ENCODE data around the gene TMEM186. TPM values are rescaled to one million over a fixed set of nuclear protein-coding genes. Genes with fewer than 3 reads are reported as not detected.

The TMEM186 gene
- total and polyA plus RNA-seq, 8 donors = 8.8 to 15.6 (median 12.4) TPM

- H3K36me3 ChIP-seq = no peaks in the 10 kb centered on the region
- H3K27me3 ChIP-seq = no peaks in the 10 kb centered on the region
- H3K4me1 ChIP-seq = no peaks in the 10 kb centered on the region
- no peaks in the 10 kb centered on the region for H3K9me3 ChIP-seq
- intact Hi-C loops (cut with DNase I) = no loop called here
- TF ChIP-seq, protein P1, sequence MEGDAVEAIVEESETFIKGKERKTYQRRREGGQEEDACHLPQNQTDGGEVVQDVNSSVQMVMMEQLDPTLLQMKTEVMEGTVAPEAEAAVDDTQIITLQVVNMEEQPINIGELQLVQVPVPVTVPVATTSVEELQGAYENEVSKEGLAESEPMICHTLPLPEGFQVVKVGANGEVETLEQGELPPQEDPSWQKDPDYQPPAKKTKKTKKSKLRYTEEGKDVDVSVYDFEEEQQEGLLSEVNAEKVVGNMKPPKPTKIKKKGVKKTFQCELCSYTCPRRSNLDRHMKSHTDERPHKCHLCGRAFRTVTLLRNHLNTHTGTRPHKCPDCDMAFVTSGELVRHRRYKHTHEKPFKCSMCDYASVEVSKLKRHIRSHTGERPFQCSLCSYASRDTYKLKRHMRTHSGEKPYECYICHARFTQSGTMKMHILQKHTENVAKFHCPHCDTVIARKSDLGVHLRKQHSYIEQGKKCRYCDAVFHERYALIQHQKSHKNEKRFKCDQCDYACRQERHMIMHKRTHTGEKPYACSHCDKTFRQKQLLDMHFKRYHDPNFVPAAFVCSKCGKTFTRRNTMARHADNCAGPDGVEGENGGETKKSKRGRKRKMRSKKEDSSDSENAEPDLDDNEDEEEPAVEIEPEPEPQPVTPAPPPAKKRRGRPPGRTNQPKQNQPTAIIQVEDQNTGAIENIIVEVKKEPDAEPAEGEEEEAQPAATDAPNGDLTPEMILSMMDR (IDR thresholded peaks at IDR 0.05) = no peak
- no peak overlapping the region for H3K4me3 ChIP-seq
- no peak for DNase-seq
- H3K27ac ChIP-seq = no peak overlapping the region
- ATAC-seq = no peak
Observed at GRCh38 chr16:8762254-8762653, 35.2 kb downstream of the TMEM186 start.

DNA sequence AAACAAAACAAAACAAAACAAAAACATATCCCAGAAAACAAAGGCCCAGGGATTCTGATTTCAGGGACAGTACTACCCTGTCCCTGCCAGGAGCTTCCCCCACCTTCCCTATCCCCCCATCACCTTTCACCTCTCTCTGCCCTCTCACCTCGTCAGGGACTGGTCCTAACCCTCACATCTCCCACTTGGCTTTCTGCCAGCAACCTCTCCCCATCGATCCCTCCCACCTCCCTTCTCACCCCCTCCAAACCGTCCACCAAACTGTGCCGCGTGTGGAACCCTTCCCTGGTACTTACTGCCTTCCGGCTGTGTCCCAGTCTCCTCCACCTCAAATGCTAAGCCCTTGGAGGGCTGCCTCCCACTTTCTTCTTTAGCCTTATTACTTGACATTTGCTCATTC, 36.4 kb downstream of the TMEM186 start:
- TF ChIP-seq, protein P1 (IDR thresholded peaks at IDR 0.05) = no peak
- ATAC-seq (no peak), DNase-seq (no peak)
- Histone ChIP-seq H3K27me3 (no peaks in the 10 kb centered on the region), H3K9me3 (no peaks in the 10 kb centered on the region), H3K4me3 (no peak overlapping the region), H3K4me1 (no peaks in the 10 kb centered on the region), H3K36me3 (no peaks in the 10 kb centered on the region), H3K27ac (no peak overlapping the region)
- intact Hi-C loops (cut with DNase I) = no loop called here

GRCh38 chr16:8760021-8760420, 37.4 kb downstream of the TMEM186 start:
- TF ChIP-seq, protein P1 (IDR thresholded peaks at IDR 0.05) = no peak
- no peaks in the 10 kb centered on the region for H3K9me3 ChIP-seq
- no peaks in the 10 kb centered on the region for H3K4me1 ChIP-seq
- no peak overlapping the region for H3K4me3 ChIP-seq
- no peaks in the 10 kb centered on the region for H3K36me3 ChIP-seq
- intact Hi-C loops (cut with DNase I) = no loop called here
- no peak overlapping the region for H3K27ac ChIP-seq
- no peaks in the 10 kb centered on the region for H3K27me3 ChIP-seq
- DNase-seq = no peak
- ATAC-seq = no peak

DNA sequence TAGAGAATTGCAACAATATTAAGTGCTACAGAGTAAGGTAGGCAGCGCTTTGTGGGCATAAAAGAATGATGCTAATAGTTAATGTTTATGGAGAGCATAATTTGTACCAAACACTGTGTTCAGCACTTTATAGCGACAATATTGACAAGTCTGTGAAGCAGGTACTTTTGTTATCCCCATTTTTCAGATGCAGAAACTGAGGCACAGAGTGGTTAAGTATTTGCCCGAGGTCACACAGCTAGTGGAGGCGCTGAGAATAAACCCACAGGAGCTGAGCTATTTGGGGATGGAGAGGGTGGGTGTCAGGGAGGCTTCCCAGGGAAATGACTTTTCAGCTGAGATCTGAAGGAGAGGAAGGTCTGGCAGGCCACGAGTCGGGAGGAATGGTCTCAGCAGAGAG, 39.4 kb downstream of the TMEM186 start:
- intact Hi-C loops (cut with DNase I) = no loop called here

DNA sequence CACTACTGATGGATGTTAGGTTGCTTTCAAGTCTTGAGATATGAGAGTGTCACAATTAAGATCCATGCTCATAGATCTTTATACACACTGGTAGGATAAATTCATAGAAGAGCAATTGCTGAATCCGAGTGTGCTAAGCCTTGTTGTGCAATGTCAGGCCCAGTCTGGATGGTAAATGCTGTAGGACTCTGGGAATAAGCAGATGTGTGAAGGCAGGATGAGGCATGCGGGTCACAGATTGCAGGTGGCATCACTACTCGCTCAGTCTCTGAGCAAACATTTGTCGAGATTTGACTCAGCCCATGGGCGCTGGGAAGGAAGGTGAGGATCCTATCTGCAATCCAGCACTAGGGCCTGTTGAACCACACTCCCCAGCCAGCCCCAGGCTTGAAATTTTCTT, 40.7 kb downstream of the TMEM186 start:
- TF ChIP-seq, protein P1 (IDR thresholded peaks at IDR 0.05) = no peak
- Histone ChIP-seq H3K4me1 (no peaks in the 10 kb centered on the region), H3K4me3 (no peak overlapping the region), H3K9me3 (no peaks in the 10 kb centered on the region), H3K27ac (no peak overlapping the region), H3K27me3 (no peaks in the 10 kb centered on the region), H3K36me3 (no peaks in the 10 kb centered on the region)
- DNase-seq (no peak), ATAC-seq (no peak)
- intact Hi-C loops (cut with DNase I) = no loop called here

More for the DNA sequence above, 39.4 kb downstream of the TMEM186 start:
- no peaks in the 10 kb centered on the region for H3K4me1 ChIP-seq
- no peaks in the 10 kb centered on the region for H3K9me3 ChIP-seq
- no peak overlapping the region for H3K4me3 ChIP-seq
- H3K27ac ChIP-seq = no peak overlapping the region
- DNase-seq (no peak), ATAC-seq (no peak)
- H3K36me3 ChIP-seq = no peaks in the 10 kb centered on the region
- TF ChIP-seq, protein P1 (IDR thresholded peaks at IDR 0.05) = no peak
- H3K27me3 ChIP-seq = no peaks in the 10 kb centered on the region
